Mesenteric fat pad (tissue), 1 donor: ENCODE data around the gene SARS1. TPM values are rescaled to one million over a fixed set of nuclear protein-coding genes. Genes with fewer than 3 reads are reported as not detected.
"Not testable (repeated sequence)": the region's sequence is repeated elsewhere in the genome, so short reads cannot be mapped to it uniquely, and the experiment has no call there.

Experiments
- DNase-seq: peaks from one replicate; pipeline ENCODE4 v3.0.0-alpha.2; 2020; ENCODE audit warnings: low spot score
- total RNA-seq: library from RNA; stranded (reverse); fragmentation: NEBNext Ultra II Directional; extraction: Animal tissue kit (Norgen Biotek cat#: 25700); gene quantifications from one replicate; pipeline ENCODE4 v1.2.1, GENCODE V29; 2021
- donor health status: DM: yes; HTN: yes; CAD: no.

The SARS1 gene
- total RNA-seq, 1 donor from 2014 or later = 119 TPM

DNA sequence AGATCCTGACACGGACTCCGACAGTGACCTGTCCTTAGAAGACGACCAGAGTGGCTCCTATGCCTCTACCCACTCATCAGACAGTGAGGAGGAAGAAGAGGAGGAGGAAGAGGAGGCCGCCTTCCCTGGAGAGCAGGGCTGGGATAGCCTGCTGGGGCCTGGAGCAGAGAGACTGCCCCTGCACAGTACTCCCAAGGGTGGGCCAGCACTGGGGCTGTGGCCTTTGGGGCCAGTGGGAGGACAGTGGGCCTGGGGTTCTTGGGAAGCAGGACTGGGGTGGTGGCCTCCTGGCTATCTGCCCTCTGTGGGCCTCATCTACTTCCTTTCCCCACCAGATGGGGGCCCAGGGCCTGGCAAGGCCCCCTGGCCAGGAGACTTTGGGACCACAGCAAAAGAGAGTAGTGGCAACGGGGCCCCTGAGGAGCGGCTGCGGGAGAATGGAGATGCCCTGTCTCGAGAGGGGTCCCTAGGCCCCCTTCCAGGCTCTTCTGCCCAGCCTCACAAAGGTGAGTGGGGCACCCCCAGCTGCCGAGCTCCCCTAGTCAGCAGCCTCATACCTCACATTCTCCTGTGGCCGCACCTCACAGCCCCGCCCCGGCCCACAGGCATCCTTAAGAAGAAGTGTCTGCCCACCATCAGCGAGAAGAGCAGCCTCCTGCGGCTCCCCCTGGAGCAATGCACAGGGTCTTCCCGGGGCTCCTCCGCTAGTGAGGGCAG, 59.3 kb downstream of the SARS1 start:
- no peak for DNase-seq

DNA sequence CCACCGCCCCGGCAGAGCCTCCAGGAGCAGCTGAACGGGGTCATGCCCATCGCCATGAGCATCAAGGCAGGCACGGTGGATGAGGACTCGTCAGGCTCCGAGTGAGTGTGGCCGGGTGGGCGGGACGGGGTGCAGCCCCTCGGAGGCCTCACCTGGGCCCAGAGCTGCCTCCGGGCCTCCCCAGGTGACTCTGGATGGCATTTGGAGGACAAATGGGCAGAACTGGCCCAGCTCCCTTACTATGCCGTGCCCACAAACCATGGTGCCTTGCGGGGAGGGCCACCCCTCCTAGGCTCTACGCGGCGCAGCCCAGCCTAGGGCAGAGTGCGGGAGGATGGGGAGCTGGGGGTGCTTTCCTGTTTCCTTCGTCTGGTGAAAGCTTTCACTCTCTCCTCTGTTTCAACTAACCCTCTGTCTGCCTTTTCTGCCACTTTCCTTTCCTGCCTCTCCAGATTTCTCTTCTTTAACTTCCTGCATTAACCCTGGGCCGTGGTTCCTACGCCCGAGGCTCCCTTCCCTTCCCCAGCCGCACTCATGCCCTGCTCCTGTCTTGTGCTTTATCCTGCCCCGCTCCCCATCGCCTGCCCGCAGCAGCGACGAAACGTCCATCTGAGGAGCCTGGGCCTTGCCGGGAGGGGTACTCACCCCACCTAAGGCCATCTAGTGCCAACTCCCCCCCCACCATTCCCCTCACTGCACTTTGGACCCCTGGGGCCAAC, 60.0 kb downstream of the SARS1 start:
- no peak for DNase-seq

DNA sequence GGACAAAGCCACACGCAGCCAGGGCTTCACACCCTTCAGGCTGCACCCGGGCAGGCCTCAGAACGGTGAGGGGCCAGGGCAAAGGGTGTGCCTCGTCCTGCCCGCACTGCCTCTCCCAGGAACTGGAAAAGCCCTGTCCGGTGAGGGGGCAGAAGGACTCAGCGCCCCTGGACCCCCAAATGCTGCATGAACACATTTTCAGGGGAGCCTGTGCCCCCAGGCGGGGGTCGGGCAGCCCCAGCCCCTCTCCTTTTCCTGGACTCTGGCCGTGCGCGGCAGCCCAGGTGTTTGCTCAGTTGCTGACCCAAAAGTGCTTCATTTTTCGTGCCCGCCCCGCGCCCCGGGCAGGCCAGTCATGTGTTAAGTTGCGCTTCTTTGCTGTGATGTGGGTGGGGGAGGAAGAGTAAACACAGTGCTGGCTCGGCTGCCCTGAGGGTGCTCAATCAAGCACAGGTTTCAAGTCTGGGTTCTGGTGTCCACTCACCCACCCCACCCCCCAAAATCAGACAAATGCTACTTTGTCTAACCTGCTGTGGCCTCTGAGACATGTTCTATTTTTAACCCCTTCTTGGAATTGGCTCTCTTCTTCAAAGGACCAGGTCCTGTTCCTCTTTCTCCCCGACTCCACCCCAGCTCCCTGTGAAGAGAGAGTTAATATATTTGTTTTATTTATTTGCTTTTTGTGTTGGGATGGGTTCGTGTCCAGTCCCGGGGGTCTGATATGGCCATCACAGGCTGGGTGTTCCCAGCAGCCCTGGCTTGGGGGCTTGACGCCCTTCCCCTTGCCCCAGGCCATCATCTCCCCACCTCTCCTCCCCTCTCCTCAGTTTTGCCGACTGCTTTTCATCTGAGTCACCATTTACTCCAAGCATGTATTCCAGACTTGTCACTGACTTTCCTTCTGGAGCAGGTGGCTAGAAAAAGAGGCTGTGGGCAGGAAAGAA, 61.1 kb downstream of the SARS1 start:
- no peak for DNase-seq

DNA sequence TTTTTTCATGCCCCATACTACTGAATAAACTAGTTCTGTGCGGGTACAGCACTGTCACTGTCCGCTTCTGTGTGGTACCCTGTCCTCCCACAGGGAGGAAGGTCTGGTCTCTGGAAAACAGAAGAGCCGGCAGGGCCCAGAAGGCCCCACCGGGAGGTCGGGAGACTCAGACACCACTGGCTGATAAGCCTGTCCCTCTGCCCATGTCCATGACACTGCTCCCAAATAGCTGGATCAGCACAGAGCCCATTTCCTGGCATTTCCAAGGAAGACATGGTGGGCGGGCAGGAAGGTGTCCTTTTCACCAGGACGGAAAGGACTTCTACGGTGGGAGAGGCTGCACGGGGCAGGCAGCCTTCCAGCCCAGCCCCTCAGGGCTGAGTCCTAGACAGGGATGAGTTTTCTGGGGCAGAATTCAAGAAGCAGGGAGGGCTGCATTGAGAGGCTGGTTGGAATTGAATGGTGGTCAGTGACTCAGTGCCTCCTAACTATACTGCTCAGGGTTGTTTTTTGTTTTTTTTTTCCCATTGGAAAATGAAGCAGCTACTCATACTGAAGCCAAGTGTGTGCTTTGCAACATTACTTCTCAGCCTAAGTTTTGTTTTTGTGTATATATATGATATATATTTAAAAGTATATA, 62.1 kb downstream of the SARS1 start:
- no peak for DNase-seq

DNA sequence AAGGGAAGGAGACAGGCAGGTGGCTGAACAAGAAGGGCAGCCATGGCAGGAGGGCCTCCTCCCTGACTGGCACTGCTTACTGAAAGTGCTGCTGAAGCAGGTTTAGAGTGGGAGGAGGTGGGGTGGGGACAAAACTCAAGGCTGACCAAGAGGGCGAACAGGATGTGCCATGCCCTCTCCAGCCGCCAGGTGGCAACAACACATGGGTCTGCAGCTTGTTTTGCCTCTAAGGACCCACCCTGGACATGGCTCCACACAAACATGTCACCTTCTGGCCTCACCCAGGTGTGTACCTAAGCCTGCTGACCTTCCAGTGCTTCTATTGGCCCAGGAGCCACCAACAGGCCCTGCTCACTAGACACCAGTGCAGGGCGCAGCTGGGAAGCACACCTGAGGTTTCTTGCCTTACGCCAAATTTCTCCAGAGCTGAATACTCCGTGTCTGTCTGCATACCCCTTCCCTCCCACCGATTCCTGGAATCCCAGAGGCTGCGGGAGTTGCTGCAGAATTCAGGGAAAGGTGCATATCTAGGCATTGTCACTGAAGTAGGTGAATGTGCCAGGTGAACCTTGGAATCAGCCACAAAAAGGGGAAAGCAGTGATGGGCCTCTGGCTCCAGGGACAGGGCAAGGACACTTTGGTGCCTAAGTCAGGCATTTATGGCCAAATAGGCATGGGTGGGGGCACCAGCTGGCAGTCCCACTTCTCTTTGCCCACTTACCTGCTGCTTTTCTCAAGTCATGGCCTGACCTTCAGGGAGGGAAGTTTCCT, 63.9 kb downstream of the SARS1 start:
- DNase-seq = no peak

DNA sequence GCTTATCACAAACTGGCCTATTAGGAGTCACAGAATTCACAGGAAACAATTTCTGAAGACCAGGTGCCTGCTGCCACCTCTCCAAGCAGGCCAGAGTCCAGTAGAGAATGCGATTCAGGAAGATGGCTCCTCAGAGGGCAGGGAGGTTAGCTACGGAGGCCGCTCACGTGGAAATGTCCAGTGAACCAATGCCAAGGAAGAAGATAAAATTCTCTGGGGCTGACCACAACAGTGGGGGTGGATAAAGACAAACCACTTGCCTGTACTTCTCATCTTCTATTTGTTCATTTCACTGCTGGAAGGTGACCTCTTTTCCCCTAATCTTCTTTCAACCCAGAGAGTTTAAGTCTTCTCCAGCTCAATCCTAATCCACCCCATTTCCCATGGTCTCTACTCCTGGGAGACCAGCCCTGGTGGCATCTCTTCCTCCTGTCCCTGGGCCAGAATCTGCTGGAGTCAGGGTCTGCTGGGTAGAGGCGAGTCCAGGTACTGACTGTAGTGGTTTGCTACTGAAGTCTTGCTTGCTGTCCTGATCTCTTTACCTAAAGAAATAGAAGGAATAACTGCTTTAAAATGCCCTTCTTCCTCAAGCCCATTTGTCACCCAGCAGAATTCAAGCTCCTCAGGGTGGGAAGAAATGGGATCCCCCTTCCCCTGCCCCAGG, 66.0 kb downstream of the SARS1 start:
- no peak for DNase-seq

DNA sequence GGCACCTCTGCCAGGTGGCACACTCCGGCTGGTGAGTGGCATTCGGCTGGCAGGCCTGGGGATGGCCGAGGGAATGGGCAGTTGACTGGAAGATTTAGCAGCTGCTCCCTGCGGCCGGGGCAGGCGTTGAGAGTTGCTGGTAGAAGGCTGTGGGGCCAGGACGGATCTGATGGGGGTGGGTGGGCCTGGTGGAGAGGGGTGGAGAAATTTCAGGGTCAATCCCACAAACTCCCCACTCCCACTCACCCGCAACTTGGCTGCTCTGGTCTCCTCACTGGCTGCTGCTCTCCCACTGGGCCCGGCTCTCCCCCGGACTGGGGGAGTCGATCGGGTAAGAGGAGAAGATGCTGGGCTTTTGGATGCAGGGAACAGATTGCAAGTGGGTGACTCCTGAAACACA, 67.1 kb downstream of the SARS1 start:
- DNase-seq = no peak

DNA sequence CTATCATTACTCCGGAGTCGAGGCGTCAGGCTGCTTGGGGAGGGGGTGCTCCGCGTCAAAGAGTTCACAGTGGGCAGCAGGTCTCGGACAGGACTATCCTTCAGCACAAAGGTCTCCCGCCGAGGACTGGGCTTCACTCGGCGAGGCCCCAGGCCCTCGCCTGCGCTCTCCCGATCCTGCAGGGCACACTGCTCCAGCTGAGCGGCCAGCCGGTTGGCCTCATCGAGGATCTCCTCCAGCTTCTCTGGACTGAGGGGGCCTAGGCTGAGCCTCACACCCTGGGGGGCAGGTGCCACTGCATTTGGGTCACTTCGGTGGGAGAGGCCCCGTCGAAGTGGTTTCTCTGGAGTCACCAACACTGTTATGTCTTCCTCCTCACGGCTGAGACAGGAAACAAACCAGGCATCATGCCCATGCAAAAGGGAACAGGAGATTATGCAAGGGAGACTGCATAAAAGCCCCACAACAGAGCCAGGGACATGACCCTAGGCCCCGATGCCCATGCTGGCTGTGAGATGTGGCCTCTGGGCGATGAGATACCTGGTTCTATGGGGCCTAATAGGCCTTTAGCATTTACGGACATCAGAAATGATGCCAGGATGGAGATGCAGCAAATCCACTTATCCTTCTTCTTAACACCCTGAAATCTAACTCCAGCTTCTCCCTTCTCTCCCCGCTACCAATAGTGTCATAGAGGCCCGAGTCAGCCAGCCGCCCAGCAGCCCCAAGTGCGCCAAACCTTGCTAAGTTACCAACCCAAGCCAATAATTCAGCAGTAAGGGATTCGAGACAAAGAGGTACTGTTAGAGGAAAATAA, 68.2 kb downstream of the SARS1 start:
- DNase-seq = no peak

DNA sequence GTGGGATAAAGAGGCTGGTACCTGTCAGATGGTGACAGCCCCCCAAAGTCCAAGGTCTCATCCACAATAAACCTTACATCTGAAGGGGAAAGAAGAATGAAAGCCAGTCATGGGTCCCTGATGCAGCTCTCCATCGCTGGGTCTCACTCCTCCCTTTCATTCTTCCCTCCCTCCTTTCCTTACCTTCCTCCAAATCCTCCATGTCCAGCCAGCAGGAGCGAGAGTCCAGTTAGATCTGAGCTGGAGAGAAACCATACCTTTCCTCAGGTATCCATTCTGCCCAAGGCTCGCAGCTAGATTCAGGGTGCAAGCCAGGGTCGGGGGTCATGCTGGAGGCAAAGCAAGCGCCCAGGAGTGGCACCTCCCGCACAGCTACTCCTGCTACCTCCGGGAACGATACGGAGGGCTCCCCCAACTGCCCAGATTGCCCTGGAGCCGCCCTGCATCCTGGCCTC, 68.8 kb downstream of the SARS1 start:
- no peak for DNase-seq

DNA sequence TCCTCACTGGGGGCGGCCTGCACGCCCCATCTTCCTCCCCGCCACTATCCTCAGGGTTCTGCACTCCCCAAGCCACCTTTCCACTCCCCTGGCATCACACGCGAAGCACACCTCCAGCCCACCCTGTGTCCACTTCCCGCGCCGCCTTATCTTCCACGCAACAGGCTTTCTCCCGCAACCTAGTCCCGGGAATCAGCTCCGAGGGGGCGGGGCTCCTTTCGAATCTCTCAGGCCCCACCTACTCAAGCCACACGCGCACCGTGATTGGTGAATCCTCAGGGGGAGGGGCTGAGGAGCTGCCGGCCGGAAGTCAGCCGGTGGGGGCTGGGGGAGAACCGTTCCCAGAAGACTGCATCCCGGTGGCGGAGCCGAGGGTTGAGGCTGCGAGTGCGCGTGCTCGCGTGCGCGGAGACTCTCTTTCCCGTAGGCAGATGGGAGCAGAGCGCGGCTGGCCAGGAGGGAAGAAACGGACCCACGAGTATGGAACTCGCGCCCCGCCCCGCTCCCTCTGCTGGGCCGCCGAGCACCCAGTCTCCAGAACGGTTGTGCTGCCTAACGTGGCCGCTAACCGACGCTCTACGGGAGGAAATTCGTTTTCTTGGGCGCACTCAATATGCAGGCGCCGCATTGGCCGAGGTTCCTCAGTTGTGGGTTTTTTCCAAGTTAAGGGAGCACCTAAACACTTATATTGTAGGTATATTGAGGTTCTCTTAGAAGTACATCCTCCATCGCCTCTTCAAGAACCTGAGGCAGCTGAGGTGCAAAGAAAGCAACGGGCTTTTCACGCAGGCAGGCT, 69.4 kb downstream of the SARS1 start, which contains the start of gene PSRC1:
TSS of gene PSRC1 (minus strand) at position 194 of the 796 bp plus-strand sequence.
- peak; percentile 97 for DNase-seq

DNA sequence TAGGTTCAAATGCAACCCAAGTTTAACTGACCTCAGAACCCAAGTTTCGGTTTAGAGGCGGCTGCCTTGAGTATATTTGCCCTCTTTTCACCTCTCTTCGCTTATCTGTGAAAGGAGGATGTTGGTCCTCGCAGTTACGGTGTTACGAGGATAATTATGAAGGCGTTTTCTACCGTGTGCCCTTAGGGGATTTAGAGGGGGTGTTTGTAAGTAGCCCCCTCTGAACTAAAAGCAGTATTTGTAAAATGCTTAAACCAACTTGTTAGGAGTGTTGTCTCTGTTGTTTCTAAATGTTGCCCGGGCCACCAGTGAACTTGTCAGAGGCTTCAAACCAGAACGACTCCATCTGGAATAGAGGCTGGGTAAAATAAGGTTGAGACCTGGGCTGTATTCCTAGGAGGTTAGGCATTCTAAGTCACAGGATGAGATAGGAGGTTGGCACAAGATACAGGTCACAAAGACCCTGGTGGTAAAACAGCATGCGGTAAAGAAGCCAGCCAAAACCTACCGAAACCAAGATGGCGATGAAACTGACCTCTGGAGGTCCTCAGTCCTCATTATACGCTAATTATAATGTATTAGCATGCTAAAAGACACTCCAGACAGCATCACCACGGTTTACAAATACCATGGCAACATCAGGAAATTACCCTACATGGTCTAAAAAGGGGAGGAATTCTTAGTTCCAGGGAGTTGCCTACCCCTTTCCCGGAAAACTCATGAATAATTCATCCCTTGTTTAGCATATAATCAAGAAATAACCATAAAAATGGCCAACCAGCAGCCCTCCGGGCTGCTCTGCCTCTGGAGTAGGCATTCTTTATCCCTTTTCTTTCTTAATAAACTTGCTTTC, 70.3 kb downstream of the SARS1 start:
- DNase-seq = no peak

DNA sequence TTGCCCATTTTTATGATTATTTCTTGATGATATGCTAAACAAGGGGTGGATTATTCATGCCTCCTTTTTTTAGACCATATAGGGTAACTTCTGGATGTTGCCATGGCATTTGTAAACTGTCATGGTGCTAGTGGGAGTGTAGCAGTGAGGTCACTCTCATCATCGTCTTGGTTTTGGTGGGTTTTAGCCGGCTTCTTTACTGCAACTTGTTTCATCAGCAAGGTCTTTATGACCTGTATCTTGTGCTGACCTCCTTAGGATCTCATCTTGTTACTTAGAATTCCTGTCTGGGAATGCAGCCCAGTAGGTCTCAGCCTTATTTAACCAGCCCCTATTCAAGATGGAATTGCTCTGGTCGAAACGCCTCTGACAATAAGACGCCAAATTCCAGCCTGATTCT, 73.0 kb downstream of the SARS1 start:
- not testable (repeated sequence) for DNase-seq

Other genes with a start within 250 kb of the SARS1 start
- gene WDR47, start 171.8 kb upstream of the SARS1 start, total RNA-seq = 14.6 TPM
- 71.2 TPM for gene TAF13, start 137.9 kb upstream of the SARS1 start, total RNA-seq
- 41.0 TPM for gene TMEM167B, start 123.2 kb upstream of the SARS1 start, total RNA-seq
- gene ELAPOR1, start 99.8 kb upstream of the SARS1 start, total RNA-seq = 0.26 TPM
- gene CELSR2, start 35.6 kb downstream of the SARS1 start, total RNA-seq = 1.5 TPM
- 0.90 TPM for gene PSRC1, start 69.2 kb downstream of the SARS1 start, total RNA-seq
- gene MYBPHL, start 93.1 kb downstream of the SARS1 start, total RNA-seq = not detected
- gene SORT1, start 184.0 kb downstream of the SARS1 start, total RNA-seq = 169 TPM
- 63.9 TPM for gene PSMA5, start 212.5 kb downstream of the SARS1 start, total RNA-seq